Measurements from ENCODE around the gene CDR2L.

The CDR2L gene

DNA sequence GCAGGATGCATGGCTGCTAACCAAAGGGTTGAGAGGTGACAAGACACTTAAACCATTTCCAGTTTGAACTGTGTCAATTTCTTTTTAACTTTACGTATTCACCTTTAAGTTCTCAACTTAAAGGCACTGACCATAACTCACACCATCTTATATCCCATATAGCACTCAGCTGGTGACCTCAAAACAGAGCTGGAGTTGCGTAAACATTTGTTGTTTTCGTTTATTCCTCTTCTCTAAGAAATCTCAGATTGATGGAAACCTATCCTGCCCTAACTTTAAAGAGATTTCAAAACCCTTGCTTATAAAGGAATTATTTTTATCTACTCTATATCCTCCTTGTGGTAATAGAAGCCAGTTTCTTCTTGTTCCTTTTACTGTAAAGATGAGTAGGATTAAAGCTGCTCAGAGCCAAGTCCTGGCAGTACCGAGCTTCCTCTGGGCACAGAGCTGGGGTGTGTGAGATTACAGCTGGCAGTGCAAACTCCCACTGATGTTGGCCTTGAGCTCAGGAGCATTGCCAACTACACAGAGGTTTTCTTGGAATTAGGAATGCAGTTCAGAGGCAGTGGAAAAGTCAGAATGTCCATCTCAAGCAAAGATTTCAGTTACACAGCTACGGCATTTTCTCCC, 60.9 kb downstream of the CDR2L start:
- H3K36me3 Mint-ChIP-seq = peaks cover 5% of the 10 kb centered on the region
- peaks cover 45% of the 10 kb centered on the region for H3K4me1 Mint-ChIP-seq (ENCODE audit: low read depth)

GRCh38 chr17:75049057-75049456, 61.6 kb downstream of the CDR2L start:
- Mint-ChIP-seq H3K4me3 (no peak overlapping the region), H3K4me1 (ENCODE audit: low read depth) (peaks cover 42% of the 10 kb centered on the region), H3K36me3 (peaks cover 5% of the 10 kb centered on the region), H3K9me3 (ENCODE audit: low read depth) (no peaks in the 10 kb centered on the region), H3K27me3 (no peaks in the 10 kb centered on the region), H3K27ac (no peak overlapping the region)

More for the DNA sequence above, 60.9 kb downstream of the CDR2L start:
- no peaks in the 10 kb centered on the region for H3K9me3 Mint-ChIP-seq (ENCODE audit: low read depth)
- H3K27ac Mint-ChIP-seq = peak overlapping the region; percentile 92
- no peaks in the 10 kb centered on the region for H3K27me3 Mint-ChIP-seq
- peak overlapping the region; percentile 98 for H3K4me3 Mint-ChIP-seq

DNA sequence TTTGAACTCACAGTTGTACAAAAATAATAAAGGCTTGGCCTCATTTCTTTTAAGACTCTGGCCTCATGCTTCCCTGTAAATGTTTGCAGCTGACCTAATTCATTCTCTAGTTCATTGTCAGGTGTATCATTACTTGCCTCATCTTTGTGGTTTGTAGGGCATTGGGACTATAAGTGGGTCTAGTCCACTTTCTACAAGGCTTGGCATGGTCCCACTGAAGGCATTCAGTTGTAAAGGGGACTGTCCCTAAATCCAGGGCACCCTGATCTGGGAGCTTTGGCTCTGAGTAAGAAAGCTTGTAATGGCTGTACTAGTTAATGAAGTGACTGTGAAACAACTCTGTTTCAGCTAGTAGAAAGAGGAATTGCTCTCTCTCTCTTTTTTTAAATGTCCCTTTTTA, 62.3 kb downstream of the CDR2L start:
- Mint-ChIP-seq H3K4me1 (ENCODE audit: low read depth) (peaks cover 39% of the 10 kb centered on the region), H3K27ac (no peak overlapping the region), H3K36me3 (peaks cover 3% of the 10 kb centered on the region), H3K27me3 (no peaks in the 10 kb centered on the region), H3K9me3 (ENCODE audit: low read depth) (no peaks in the 10 kb centered on the region), H3K4me3 (no peak overlapping the region)

DNA sequence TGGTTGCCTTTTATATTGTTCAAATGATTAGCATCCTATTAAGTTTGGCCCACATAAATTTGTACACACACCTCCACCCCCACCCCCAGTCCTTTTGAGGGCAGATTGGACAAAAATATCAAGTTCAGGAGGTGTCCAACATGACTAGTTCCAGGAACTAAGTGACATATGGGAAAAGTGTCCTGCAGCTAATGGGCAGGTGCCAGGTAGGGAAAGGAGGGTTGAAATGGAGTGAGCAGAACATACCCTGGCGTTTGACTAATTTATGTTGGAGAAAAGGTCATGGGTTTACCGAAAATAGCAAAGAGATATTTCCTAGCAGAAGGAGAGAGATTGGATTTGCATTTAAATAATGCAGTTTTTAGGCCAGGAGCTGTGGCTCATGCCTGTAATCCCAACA, 64.5 kb downstream of the CDR2L start:
- Mint-ChIP-seq H3K36me3 (peaks cover 8% of the 10 kb centered on the region), H3K4me3 (no peak overlapping the region), H3K27ac (no peak overlapping the region), H3K9me3 (ENCODE audit: low read depth) (no peaks in the 10 kb centered on the region), H3K4me1 (ENCODE audit: low read depth) (peaks cover 31% of the 10 kb centered on the region), H3K27me3 (no peaks in the 10 kb centered on the region)

All from activated naive CD8-positive, alpha-beta T cell (primary cell).